SK-N-SH (cell line): ENCODE data around the gene FYN. TPM values are rescaled to one million over a fixed set of nuclear protein-coding genes. Genes with fewer than 3 reads are reported as not detected.

Experiments
- CTCF ChIA-PET: fragments of 300-600, 350-600 bp; formaldehyde crosslinking; extraction: SDS; loops from one replicate; lab custom pipeline; 2021; lab: Yijun Ruan, JAX
- POLR2A ChIA-PET: fragments of 350-600 bp; sonication (Branson Sonifier 250); formaldehyde crosslinking; extraction: SDS; loops from one replicate; lab custom pipeline; 2020; ENCODE audit warnings: antibody characterized with exemption, inconsistent platforms; lab: Yijun Ruan, JAX
- DNase-seq: peaks from one replicate; pipeline ENCODE4 v3.0.0; 2012
- H2AFZ ChIP-seq: fragments of 200-600 bp; sonication (generic); 2 replicates; pipeline ENCODE4 v1.8.1; 2016; ENCODE audit warnings: antibody characterized with exemption, mild to moderate bottlenecking, low read depth
- H3F3A ChIP-seq: fragments of 200-600 bp; sonication (generic); replicated peaks from 2 replicates; pipeline ENCODE3; 2016; ENCODE audit warnings: antibody characterized with exemption, mild to moderate bottlenecking; ENCODE audit not compliant: insufficient read depth
- H3K27ac ChIP-seq, 2 experiments: fragments of 200-500 bp in 1 of 2; fragments of 200-600 bp in 1 of 2; sonication (Bioruptor generic) in 1 of 2; sonication (generic), shearing (Covaris generic) in 1 of 2; 2 replicates each; pipeline versions ENCODE4 v1.5.1 to v1.6.1; 2014 to 2016; ENCODE audit warnings: low read depth in 2 of 2, inconsistent platforms in 1 of 2, low read length in 1 of 2, mild to moderate bottlenecking in 1 of 2, mixed read lengths in 1 of 2
- H3K27me3 ChIP-seq: fragments of 200-600 bp; sonication (generic), shearing (Covaris generic); 2 replicates; pipeline ENCODE4 v1.6.1; 2016; ENCODE audit warnings: mixed run types; ENCODE audit not compliant: insufficient read depth
- H3K36me3 ChIP-seq, 2 experiments: fragments of 200-500 bp in 1 of 2; fragments of 200-600 bp in 1 of 2; sonication (Bioruptor generic) in 1 of 2; sonication (generic) in 1 of 2; replicated peaks in 1 of 2; 2 replicates each; pipeline versions ENCODE3 to v1.5.1; 2014 to 2016; ENCODE audit warnings: low read length in 1 of 2, mild to moderate bottlenecking in 1 of 2; ENCODE audit not compliant: insufficient read depth in 2 of 2, control insufficient read depth in 1 of 2
- H3K4me1 ChIP-seq, 2 experiments: fragments of 200-500 bp in 1 of 2; fragments of 200-600 bp in 1 of 2; sonication (Bioruptor generic) in 1 of 2; sonication (generic), shearing (Covaris generic) in 1 of 2; 2 replicates each; pipeline versions ENCODE4 v1.5.1 to v1.6.1; 2014 to 2016; ENCODE audit warnings: low read depth in 1 of 2, low read length in 1 of 2, mixed run types in 1 of 2; ENCODE audit not compliant: insufficient read depth in 2 of 2, control insufficient read depth in 1 of 2
- H3K4me2 ChIP-seq: fragments of 200-600 bp; sonication (generic), shearing (Covaris generic); 2 replicates; pipeline ENCODE4 v1.6.1; 2017; ENCODE audit warnings: mixed run types
- H3K4me3 ChIP-seq, 2 experiments: fragments of 200-500 bp in 1 of 2; fragments of 200-600 bp in 1 of 2; sonication (Bioruptor generic) in 1 of 2; sonication (generic), shearing (Covaris generic) in 1 of 2; 2 replicates each; pipeline versions ENCODE4 v1.5.1 to v1.8.1; 2014 to 2016; ENCODE audit warnings: low read depth in 2 of 2, inconsistent platforms in 1 of 2, low read length in 1 of 2, mild to moderate bottlenecking in 1 of 2, mixed read lengths in 1 of 2, moderate library complexity in 1 of 2
- H3K79me2 ChIP-seq: fragments of 200-600 bp; sonication (generic); 2 replicates; pipeline ENCODE4 v1.8.1; 2017; ENCODE audit warnings: mild to moderate bottlenecking; ENCODE audit not compliant: insufficient read depth
- H3K9ac ChIP-seq: fragments of 200-600 bp; sonication (generic); 2 replicates; pipeline ENCODE4 v1.6.1; 2017; ENCODE audit warnings: mixed run types
- H3K9me2 ChIP-seq: fragments of 200-600 bp; sonication (generic); 2 replicates; pipeline ENCODE4 v1.6.1; 2017; ENCODE audit warnings: mixed run types
- H3K9me3 ChIP-seq: fragments of 200-600 bp; sonication (generic); 2 replicates; pipeline ENCODE4 v1.6.1; 2017; ENCODE audit warnings: mixed run types, mild to moderate bottlenecking, moderate library complexity
- H4K20me1 ChIP-seq: fragments of 200-600 bp; sonication (generic); 2 replicates; pipeline ENCODE4 v1.6.1; 2017; ENCODE audit warnings: mild to moderate bottlenecking, mixed run types; ENCODE audit not compliant: insufficient read depth
- EP300 ChIP-seq, 2 experiments: IDR thresholded peaks; 2 replicates each; pipeline versions ENCODE4 v1.4.0 to v1.6.1; 2012; ENCODE audit warnings: borderline replicate concordance in 1 of 2, low read depth in 1 of 2, low read length in 1 of 2
- EZH2phosphoT487 ChIP-seq: fragments of 200-600 bp; sonication (generic); IDR thresholded peaks from 2 replicates; pipeline ENCODE4 v1.6.1; 2017; ENCODE audit warnings: low read depth, mixed run types, mild to moderate bottlenecking, antibody characterized with exemption, moderate library complexity, borderline replicate concordance
- FOSL2 ChIP-seq: IDR thresholded peaks from 2 replicates; pipeline ENCODE4 v1.4.0; 2012; ENCODE audit warnings: low read depth, mild to moderate bottlenecking, moderate library complexity, borderline replicate concordance
- FOXM1 ChIP-seq: IDR thresholded peaks from 2 replicates; pipeline ENCODE4 v1.4.0; 2012; ENCODE audit warnings: low read depth, mild to moderate bottlenecking
- MAX ChIP-seq: IDR thresholded peaks from 2 replicates; pipeline ENCODE4 v1.4.0; 2012; ENCODE audit warnings: low read depth
- MEF2A ChIP-seq: IDR thresholded peaks from 2 replicates; pipeline ENCODE4 v1.4.0; 2012; ENCODE audit warnings: low read depth, borderline replicate concordance
- NRF1 ChIP-seq: IDR thresholded peaks from 2 replicates; pipeline ENCODE4 v1.6.1; 2012; ENCODE audit warnings: low read depth, mild to moderate bottlenecking, low read length
- RAD21 ChIP-seq: IDR thresholded peaks from 2 replicates; pipeline ENCODE4 v1.6.1; 2012; ENCODE audit warnings: mild to moderate bottlenecking, low read length
- SMC3 ChIP-seq: IDR thresholded peaks from 2 replicates; pipeline ENCODE4 v1.6.1; 2012; ENCODE audit warnings: low read depth, low read length, improper control_type of control experiment
- TAF1 ChIP-seq: IDR thresholded peaks from 2 replicates; pipeline ENCODE4 v1.6.1; 2012; ENCODE audit warnings: low read depth, mild to moderate bottlenecking, low read length, moderate library complexity, borderline replicate concordance
- TCF12 ChIP-seq: IDR thresholded peaks from 2 replicates; pipeline ENCODE4 v1.4.0; 2012
- TEAD4 ChIP-seq: IDR thresholded peaks from 2 replicates; pipeline ENCODE4 v1.4.0; 2012; ENCODE audit warnings: mild to moderate bottlenecking, borderline replicate concordance; ENCODE audit not compliant: insufficient read depth
- WGBS: methylation state at CpG from one replicate; pipeline ENCODE4 v1.1.6; 2017; ENCODE audit warnings: low lambda C conversion rate; 5-methylcytosine and 5-hydroxymethylcytosine counted together
- polyA plus RNA-seq, 3 experiments: library from polyadenylated mRNA; depleted of rRNA; stranded (reverse); fragments of >200 nt; gene quantifications; 2 replicates each; pipeline ENCODE4 v1.2.3, GENCODE V29; 2012

Gene FYN
- polyA plus RNA-seq, 1 of the 3 experiments (the other 2 are of a cell fraction), result 31.0 TPM

GRCh38 chr6:111885373-111886027 lies 12.2 kb upstream of the FYN start:
- Histone ChIP-seq H3K4me2 (no peak overlapping the region), H3K9ac (no peak overlapping the region), H3K4me1 (peaks cover 0 to 3% of the 10 kb centered on the region in 2 experiments; a peak in 2 of 4 replicates), H3K4me3 (no peak overlapping the region), H3K9me3 (no peaks in the 10 kb centered on the region), H3K27me3 (no peaks in the 10 kb centered on the region), H2AFZ (no peak overlapping the region), H3K36me3 (no peaks in the 10 kb centered on the region), H3K27ac (no peak overlapping the region), H3F3A (no peaks in the 10 kb centered on the region), H4K20me1 (no peaks in the 10 kb centered on the region), H3K9me2 (no peaks in the 10 kb centered on the region), H3K79me2 (no peaks in the 10 kb centered on the region)
- no peak for DNase-seq
- WGBS, result 71% methylated on average over 3 of the region's 3 CpGs
- POLR2A ChIA-PET, result no interaction called here
- no peak for TF ChIP-seq EP300 (IDR thresholded peaks at IDR 0.05; ENCODE audit: borderline replicate concordance in 1 of 2, low read depth in 1 of 2, low read length in 1 of 2)
- TF ChIP-seq TAF1, result no peak
- no peak for TF ChIP-seq TEAD4
- TF ChIP-seq SMC3, result no peak
- TF ChIP-seq RAD21, result no peak
- TF ChIP-seq EZH2phosphoT487, result no peak
- CTCF ChIA-PET, result no interaction called here

DNA sequence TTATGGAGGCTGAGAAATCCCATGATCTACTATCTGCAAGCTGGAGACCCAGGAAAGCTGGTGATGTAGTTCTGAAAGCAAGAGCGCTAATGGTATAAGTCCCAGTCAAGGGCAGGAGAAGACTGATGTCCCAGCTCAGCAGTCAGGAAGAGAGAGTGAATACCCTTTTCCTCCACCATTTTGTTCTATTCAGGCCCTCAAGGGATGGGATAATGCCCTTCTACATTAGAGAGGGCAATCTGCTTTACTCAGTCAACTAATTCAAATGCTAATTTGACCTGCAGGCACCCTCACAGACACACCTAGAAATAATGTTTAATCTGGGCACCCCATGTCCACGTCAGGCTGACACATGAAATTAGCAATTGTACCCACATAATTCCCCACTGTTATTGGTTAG lies 10.8 kb upstream of the FYN start:
- TF ChIP-seq FOSL2, result no peak
- TF ChIP-seq MEF2A, result no peak
- TF ChIP-seq NRF1, result no peak
- no peak for TF ChIP-seq SMC3
- no peak for TF ChIP-seq TCF12
- TF ChIP-seq MAX, result no peak
- no peak for TF ChIP-seq FOXM1
- CTCF ChIA-PET, result no interaction called here
- no peak for DNase-seq
- H3K4me3 ChIP-seq, result no peak overlapping the region
- H3K4me2 ChIP-seq, result no peak overlapping the region
- H3K9me3 ChIP-seq, result no peaks in the 10 kb centered on the region
- H3K9ac ChIP-seq, result no peak overlapping the region
- WGBS, result 80% methylated on average over 2 of the region's 2 CpGs
- no peaks in the 10 kb centered on the region for H4K20me1 ChIP-seq
- H2AFZ ChIP-seq, result no peak overlapping the region
- H3F3A ChIP-seq, result no peaks in the 10 kb centered on the region
- no peaks in the 10 kb centered on the region for H3K79me2 ChIP-seq
- no peaks in the 10 kb centered on the region for H3K9me2 ChIP-seq
- H3K27me3 ChIP-seq, result no peaks in the 10 kb centered on the region
- POLR2A ChIA-PET, result no interaction called here
- no peak overlapping the region for H3K27ac ChIP-seq
- H3K4me1 ChIP-seq, result peaks cover 0 to 3% of the 10 kb centered on the region in 2 experiments; a peak in 1 of 4 replicates
- no peaks in the 10 kb centered on the region for H3K36me3 ChIP-seq
